HCT116 (cell line): ENCODE measurements around the gene FBXO24. TPM values are rescaled to one million over a fixed set of nuclear protein-coding genes. Genes with fewer than 3 reads are reported as not detected.

Experiments used
- ATAC-seq: fragments of 200-7000 bp; cut with Tn5 transposase; 2 replicates; pipeline ENCODE4 v1.9.1; 2020; ENCODE audit warnings: mild to moderate bottlenecking, moderate library complexity
- BruUV-seq: library from RNA; stranded (reverse); fragments of 400-500 nt; replicated peaks from 2 replicates; lab custom pipeline; 2021; lab: Mats Ljungman, UMichigan
- CTCF ChIA-PET: fragments of 300-600 bp; sonication (Branson Sonifier 250); formaldehyde crosslinking; loops from one replicate; lab custom pipeline; 2021; ENCODE audit warnings: antibody characterized with exemption; lab: Charles Lee
- POLR2A ChIA-PET: fragments of 300-600, 350-600 bp; sonication (Branson Sonifier 250); formaldehyde crosslinking; loops from one replicate; lab custom pipeline; 2021; ENCODE audit warnings: antibody characterized with exemption; lab: Charles Lee
- RAD21 ChIA-PET, 2 experiments: fragments of 300-600 bp; sonication (Branson Sonifier 250); formaldehyde crosslinking; loops; one replicate each; lab custom pipeline; 2023; ENCODE audit warnings: low total read pairs in 2 of 2; ENCODE audit not compliant: uncharacterized antibody in 2 of 2, unreplicated experiment in 2 of 2, low non-redundant PET in 1 of 2; lab: Charles Lee
- DNase-seq: peaks from one replicate; pipeline ENCODE4 v3.0.0-alpha.2; 2010; ENCODE audit warnings: low read depth, low spot score
- H2AFZ ChIP-seq: fragments of 200-600 bp; shearing (Covaris generic), sonication (generic); 2 replicates; pipeline ENCODE4 v1.6.1; 2017; ENCODE audit warnings: low read depth, mixed run types, mixed read lengths, antibody characterized with exemption, low read length; ENCODE audit not compliant: poor library complexity, severe bottlenecking
- H3K27ac ChIP-seq: 2 replicates; pipeline ENCODE4 v1.5.1; 2012; ENCODE audit warnings: low read depth, low read length
- H3K27me3 ChIP-seq: fragments of 200-600 bp; sonication (generic); 2 replicates; pipeline ENCODE4 v1.6.1; 2016; ENCODE audit warnings: mixed run types, low read length, mixed read lengths; ENCODE audit not compliant: insufficient read depth
- H3K36me3 ChIP-seq, 2 experiments: fragments of 200-500 bp in 1 of 2; fragments of 200-600 bp in 1 of 2; sonication (Bioruptor generic) in 1 of 2; sonication (generic) in 1 of 2; 2 replicates each; pipeline versions ENCODE4 v1.5.1 to v1.6.1; 2014 to 2016; ENCODE audit warnings: low read length in 2 of 2, inconsistent platforms in 1 of 2, mixed read lengths in 1 of 2, mixed run types in 1 of 2; ENCODE audit not compliant: insufficient read depth in 2 of 2, control insufficient read depth in 1 of 2
- H3K4me1 ChIP-seq, 2 experiments: fragments of 200-600 bp in 1 of 2; sonication (generic) in 1 of 2; 2 replicates each; pipeline versions ENCODE4 v1.5.1 to v1.6.1; 2012 to 2017; ENCODE audit warnings: low read length in 2 of 2, inconsistent platforms in 1 of 2, mild to moderate bottlenecking in 1 of 2, mixed read lengths in 1 of 2, mixed run types in 1 of 2, moderate library complexity in 1 of 2; ENCODE audit not compliant: insufficient read depth in 2 of 2, control insufficient read depth in 1 of 2
- H3K4me2 ChIP-seq: fragments of 200-600 bp; sonication (generic); 2 replicates; pipeline ENCODE4 v1.6.1; 2017; ENCODE audit warnings: mixed run types, low read length, mixed read lengths
- H3K4me3 ChIP-seq, 2 experiments: fragments of 200-600 bp in 1 of 2; sonication (generic) in 1 of 2; replicated peaks in 1 of 2; 2 replicates each; pipeline ENCODE4 v1.5.1; 2011 to 2016; ENCODE audit warnings: low read length in 2 of 2, control low read depth in 1 of 2, low read depth in 1 of 2, mild to moderate bottlenecking in 1 of 2, mixed read lengths in 1 of 2, mixed run types in 1 of 2
- H3K79me2 ChIP-seq: fragments of 200-600 bp; sonication (generic); 2 replicates; pipeline ENCODE4 v1.6.1; 2017; ENCODE audit warnings: mild to moderate bottlenecking, mixed run types, low read length, moderate library complexity, mixed read lengths; ENCODE audit not compliant: insufficient read depth
- H3K9ac ChIP-seq: fragments of 200-600 bp; sonication (generic); 2 replicates; pipeline ENCODE4 v1.6.1; 2016; ENCODE audit warnings: low read length, mixed read lengths
- H3K9me2 ChIP-seq: fragments of 200-600 bp; sonication (generic), shearing (Covaris generic); 2 replicates; pipeline ENCODE4 v1.6.1; 2017; ENCODE audit warnings: mixed run types, mild to moderate bottlenecking, moderate library complexity; ENCODE audit not compliant: insufficient read depth
- H3K9me3 ChIP-seq, 2 experiments: fragments of 200-500 bp in 1 of 2; fragments of 200-600 bp in 1 of 2; sonication (Bioruptor generic) in 1 of 2; sonication (generic) in 1 of 2; 2 replicates each; pipeline ENCODE4 v1.6.1; 2014 to 2017; ENCODE audit warnings: low read length in 2 of 2, mixed read lengths in 2 of 2, inconsistent platforms in 1 of 2, low read depth in 1 of 2, mild to moderate bottlenecking in 1 of 2, mixed run types in 1 of 2, moderate library complexity in 1 of 2; ENCODE audit not compliant: control insufficient read depth in 1 of 2, insufficient read depth in 1 of 2
- H4K20me1 ChIP-seq: fragments of 200-600 bp; sonication (generic), shearing (Covaris generic); 2 replicates; pipeline ENCODE4 v1.6.1; 2017; ENCODE audit warnings: mixed run types, mild to moderate bottlenecking, moderate library complexity; ENCODE audit not compliant: insufficient read depth
- ATF3 ChIP-seq: IDR thresholded peaks from 2 replicates; pipeline ENCODE4 v1.6.1; 2012
- CBX3 ChIP-seq: IDR thresholded peaks from 2 replicates; pipeline ENCODE4 v1.6.1; 2012; ENCODE audit warnings: low read depth
- CTCF ChIP-seq, 3 experiments: fragments of 200-600 bp in 1 of 3; sonication (generic) in 1 of 3; IDR thresholded peaks in 2 of 3; conservative IDR thresholded peaks in 1 of 3; 2 replicates each; pipeline ENCODE4 v1.5.1; 2012 to 2017; ENCODE audit warnings: low read depth in 2 of 3, low read length in 2 of 3, antibody characterized with exemption in 1 of 3, borderline replicate concordance in 1 of 3, control low read depth in 1 of 3, mild to moderate bottlenecking in 1 of 3, mixed read lengths in 1 of 3, mixed run types in 1 of 3, moderate library complexity in 1 of 3; ENCODE audit not compliant: insufficient read depth in 1 of 3
- EGR1 ChIP-seq: IDR thresholded peaks from 2 replicates; pipeline ENCODE4 v1.6.1; 2012; ENCODE audit warnings: low read depth
- EZH2phosphoT487 ChIP-seq: fragments of 200-600 bp; IDR thresholded peaks from 2 replicates; pipeline ENCODE4 v1.6.1; 2018; ENCODE audit warnings: antibody characterized with exemption, borderline replicate concordance
- FOSL1 ChIP-seq: IDR thresholded peaks from 2 replicates; pipeline ENCODE4 v1.6.1; 2012; ENCODE audit warnings: low read depth
- JUND ChIP-seq: IDR thresholded peaks from 2 replicates; pipeline ENCODE4 v1.6.1; 2012
- MAX ChIP-seq: IDR thresholded peaks from 2 replicates; pipeline ENCODE4 v1.6.1; 2012
- POLR2A ChIP-seq: IDR thresholded peaks from 2 replicates; pipeline ENCODE4 v1.7.0; 2011; ENCODE audit warnings: borderline replicate concordance; ENCODE audit not compliant: insufficient read depth, insufficient read length; ENCODE audit errors: extremely low read depth
- RAD21 ChIP-seq: IDR thresholded peaks from 2 replicates; pipeline ENCODE4 v1.6.1; 2012; ENCODE audit warnings: low read depth, mild to moderate bottlenecking
- SRF ChIP-seq: IDR thresholded peaks from 2 replicates; pipeline ENCODE4 v1.6.1; 2012; ENCODE audit warnings: low read depth
- ZBTB33 ChIP-seq: IDR thresholded peaks from 2 replicates; pipeline ENCODE4 v1.6.1; 2011; ENCODE audit warnings: mild to moderate bottlenecking, low read length, moderate library complexity; ENCODE audit not compliant: insufficient replicate concordance; ENCODE audit errors: extremely low read depth
- ZFX ChIP-seq: fragments of 450-650 bp; IDR thresholded peaks from 2 replicates; pipeline ENCODE4 v1.6.1; 2017
- intact Hi-C: fragments of 100-400 bp; cut with micrococcal nuclease; formaldehyde crosslinking; loops from 2 replicates; pipeline ENCODE4 v1.10.0; 2022
- total RNA-seq: library from RNA; stranded (reverse); gene quantifications from one replicate; pipeline ENCODE4 v1.2.1, GENCODE V29; 2021; ENCODE audit not compliant: unreplicated experiment

Gene FBXO24
- total RNA-seq, 1 experiment from 2014 or later: 2.1 TPM

- no peak for TF ChIP-seq POLR2A
- no peak for TF ChIP-seq EZH2phosphoT487
- TF ChIP-seq ZBTB33: no peak
- no peak for TF ChIP-seq SRF
- no peak for TF ChIP-seq FOSL1
- TF ChIP-seq, all 23 proteins: peak for 0
- no TSS peak for BruUV-seq
- no peak for DNase-seq
- Histone ChIP-seq H3K9me2 (no peaks in the 10 kb centered on the region), H3K4me3 (no peak overlapping the region), H3K9ac (no peak overlapping the region), H3K36me3 (no peaks in the 10 kb centered on the region), H3K9me3 (no peaks in the 10 kb centered on the region), H4K20me1 (no peaks in the 10 kb centered on the region), H3K27me3 (no peaks in the 10 kb centered on the region), H3K27ac (no peak overlapping the region), H2AFZ (no peak overlapping the region), H3K79me2 (no peaks in the 10 kb centered on the region), H3K4me1 (peaks cover 4 to 13% of the 10 kb centered on the region in 2 experiments), H3K4me2 (no peak overlapping the region)
- ChIA-PET RAD21 (no interaction called here), CTCF (no interaction called here), POLR2A (no interaction called here)
- ATAC-seq: no peak
- intact Hi-C loops: no loop called here
Observed at GRCh38 chr7:100640517-100641440, 54.7 kb downstream of the FBXO24 start.

- H3K36me3 ChIP-seq: no peaks in the 10 kb centered on the region
- ChIA-PET CTCF (interaction anchor here (1.1 kb wide), 1 partner anchor 9 kb away, joined by 3 read pairs; no protein-coding TSS in a partner anchor), RAD21 (interaction anchor here in 1 of 2 experiments (0.7 kb wide), 1 partner anchor 145 kb away, joined by 3 read pairs; no protein-coding TSS in a partner anchor), POLR2A (no interaction called here)
- intact Hi-C loops: no loop called here
- H3K79me2 ChIP-seq: no peaks in the 10 kb centered on the region
- H3K4me2 ChIP-seq: peak within 1 kb of the TSS; percentile 23; the same call in 1 of the 2 replicates
- DNase-seq (no peak), ATAC-seq (no peak)
- H3K4me3 ChIP-seq: no peak within 1 kb of the TSS
- no peak within 1 kb of the TSS; the same call in 1 of the 2 replicates for H3K27ac ChIP-seq
- H3K9me3 ChIP-seq: no peaks in the 10 kb centered on the region
- BruUV-seq: no TSS peak
- H3K27me3 ChIP-seq: no peaks in the 10 kb centered on the region
- H4K20me1 ChIP-seq: no peaks in the 10 kb centered on the region
- peaks cover 4 to 13% of the 10 kb centered on the region in 2 experiments for H3K4me1 ChIP-seq
- no peak within 1 kb of the TSS for H3K9ac ChIP-seq
- no peaks in the 10 kb centered on the region for H3K9me2 ChIP-seq
- H2AFZ ChIP-seq: no peak within 1 kb of the TSS
- TF ChIP-seq ZFX (no peak), MAX (no peak), POLR2A (no peak), ATF3 (no peak), EZH2phosphoT487 (no peak), CBX3 (no peak), RAD21 (no peak), JUND (no peak), EGR1 (no peak), CTCF (IDR thresholded peaks at IDR 0.05 in 2 of 3, conservative IDR thresholded peaks at IDR 0.05 in 1 of 3; ENCODE audit: borderline replicate concordance in 1 of 3, insufficient read depth in 1 of 3, low read depth in 2 of 3, low read length in 2 of 3) (no peak)
Observed at GRCh38 chr7:100641463-100641859, 55.3 kb downstream of the FBXO24 start, which contains the start of gene TFR2. TSS of gene TFR2 (minus strand) at chr7:100641552. CDS start at chr7:100641509, 43 bp downstream.
